H4 (cell line): ENCODE measurements around the gene IPPK. TPM values are rescaled to one million over a fixed set of nuclear protein-coding genes. Genes with fewer than 3 reads are reported as not detected.

Experiments
- DNase-seq: peaks from one replicate; pipeline ENCODE4 v3.0.0-alpha.2; 2015; ENCODE audit warnings: low spot score
- total RNA-seq: library from RNA; depleted of rRNA; stranded (reverse); fragments of >200 nt; shearing (Covaris generic); gene quantifications from 2 replicates; pipeline ENCODE4 v1.2.3, GENCODE V29; 2014; rRNA removed

Gene IPPK, protein sequence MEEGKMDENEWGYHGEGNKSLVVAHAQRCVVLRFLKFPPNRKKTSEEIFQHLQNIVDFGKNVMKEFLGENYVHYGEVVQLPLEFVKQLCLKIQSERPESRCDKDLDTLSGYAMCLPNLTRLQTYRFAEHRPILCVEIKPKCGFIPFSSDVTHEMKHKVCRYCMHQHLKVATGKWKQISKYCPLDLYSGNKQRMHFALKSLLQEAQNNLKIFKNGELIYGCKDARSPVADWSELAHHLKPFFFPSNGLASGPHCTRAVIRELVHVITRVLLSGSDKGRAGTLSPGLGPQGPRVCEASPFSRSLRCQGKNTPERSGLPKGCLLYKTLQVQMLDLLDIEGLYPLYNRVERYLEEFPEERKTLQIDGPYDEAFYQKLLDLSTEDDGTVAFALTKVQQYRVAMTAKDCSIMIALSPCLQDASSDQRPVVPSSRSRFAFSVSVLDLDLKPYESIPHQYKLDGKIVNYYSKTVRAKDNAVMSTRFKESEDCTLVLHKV
- total RNA-seq, result 6.1 and 12.8 TPM in 2 replicates

DNA sequence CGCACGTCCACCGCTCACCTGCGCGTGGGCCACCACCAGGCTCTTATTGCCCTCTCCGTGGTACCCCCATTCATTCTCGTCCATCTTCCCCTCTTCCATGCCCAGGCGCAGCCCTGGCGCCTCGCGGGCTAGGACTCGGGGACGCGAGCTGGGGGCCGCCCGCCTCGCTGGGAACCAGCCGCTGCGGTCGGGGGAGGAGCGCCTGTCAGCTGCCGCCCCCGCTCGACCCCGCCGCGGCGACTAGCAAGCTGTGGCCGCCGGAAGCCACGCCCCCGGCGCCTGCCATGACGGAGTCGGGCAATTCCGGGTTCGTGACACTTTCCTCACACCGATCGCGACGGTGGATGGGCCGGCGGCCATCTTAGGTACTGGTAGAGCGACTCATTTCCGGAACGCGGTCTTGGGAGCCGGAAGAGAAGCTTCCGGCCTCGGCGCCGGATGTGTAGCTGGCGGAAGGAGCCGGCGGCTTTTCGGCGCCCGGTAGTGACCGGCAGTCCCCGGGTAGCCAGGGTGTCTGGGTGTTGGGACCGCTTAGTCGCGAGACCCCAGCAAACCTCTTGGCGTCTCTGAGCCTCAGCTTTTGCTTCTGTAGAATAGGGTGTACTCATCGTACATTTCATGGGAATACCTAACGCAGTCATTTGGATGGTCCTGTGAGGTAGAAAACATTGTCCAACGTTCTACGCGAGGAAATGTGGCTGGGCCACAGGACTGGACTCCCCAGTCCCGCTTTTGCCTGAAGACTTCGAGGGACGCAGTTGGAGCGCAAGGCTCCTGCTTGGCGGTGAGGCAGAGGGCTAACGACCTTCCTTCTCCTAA, at the start of gene IPPK:
Gene IPPK (minus strand): TSS at position 242 of the 819 bp plus-strand sequence. CDS start 143 bp downstream, at position 99.
- DNase-seq, result peak; percentile 95

DNA sequence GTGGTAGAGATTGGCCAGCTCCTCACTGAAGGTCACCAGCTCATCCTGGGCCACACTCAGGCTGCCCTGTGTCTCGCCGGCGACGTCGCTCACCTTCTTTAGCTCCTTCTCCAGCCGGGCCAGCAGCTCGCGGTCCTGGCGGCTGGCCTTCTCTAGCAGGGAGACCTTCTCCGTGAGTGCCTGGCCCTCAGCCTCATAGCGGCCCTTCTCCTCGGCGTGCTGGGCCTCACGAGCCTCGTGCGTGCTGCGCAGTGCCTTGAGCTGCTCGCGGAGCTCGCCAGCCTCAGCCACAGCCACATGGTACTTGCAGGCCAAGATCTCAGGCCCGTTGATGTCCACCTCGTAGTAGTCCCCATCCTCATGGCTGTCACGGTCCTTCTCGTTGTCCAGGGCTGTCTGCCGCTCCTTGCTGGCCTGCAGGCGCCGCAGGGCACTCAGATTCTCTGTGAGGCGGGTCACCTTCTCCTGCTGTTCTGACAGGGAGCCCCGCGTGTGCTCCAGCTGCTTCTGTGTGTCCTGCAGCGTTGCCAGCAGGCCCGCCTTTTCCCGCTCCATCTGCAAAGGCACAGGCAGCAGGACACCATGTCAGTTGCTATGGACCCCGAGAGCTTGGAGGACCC, 49.2 kb upstream of the IPPK start:
- DNase-seq, result no peak

DNA sequence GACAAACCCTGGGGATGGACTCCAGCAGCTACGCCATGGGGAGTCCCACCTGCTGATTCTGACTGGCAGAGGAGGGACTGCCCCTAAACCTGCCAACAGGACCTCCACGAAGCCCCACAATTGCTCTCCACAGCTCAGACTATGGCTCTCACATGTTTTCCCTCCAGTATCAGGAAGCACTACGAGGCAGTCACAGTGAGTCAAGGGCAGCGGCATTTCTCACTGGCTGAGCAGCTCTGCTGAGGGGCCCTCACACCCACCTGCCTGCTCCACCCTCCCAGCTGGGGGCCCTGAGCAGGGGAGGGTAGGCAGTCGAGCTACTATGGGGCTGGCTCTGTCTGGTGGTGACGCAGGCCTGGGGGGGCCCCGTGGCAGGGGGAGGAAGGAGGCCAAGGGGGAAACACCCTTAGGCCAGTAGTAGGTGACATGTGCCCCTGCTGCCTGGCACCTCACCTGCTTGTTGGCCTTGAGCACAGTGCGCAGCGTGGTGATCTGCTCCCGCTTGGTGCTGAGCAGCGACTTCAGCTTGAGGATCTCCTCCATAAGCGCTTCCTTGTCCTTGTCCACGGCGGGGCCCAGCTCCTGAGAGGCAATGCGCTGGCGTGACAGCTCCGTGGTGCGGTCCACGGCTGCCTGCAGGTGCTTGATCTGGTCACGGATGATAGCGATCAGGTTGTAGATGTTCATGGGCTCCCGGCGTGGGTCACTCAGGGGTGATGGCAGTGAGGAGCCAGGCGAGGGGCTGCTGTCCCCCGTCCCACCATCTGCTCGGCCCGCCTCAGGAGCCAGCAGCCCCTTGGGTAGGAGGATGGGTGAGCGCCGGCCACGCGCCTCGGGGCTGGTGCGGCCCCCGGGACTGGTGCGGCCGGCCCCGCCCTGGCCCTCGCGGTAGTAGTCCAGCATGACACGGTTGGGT, 48.4 kb upstream of the IPPK start:
- DNase-seq, result no peak

DNA sequence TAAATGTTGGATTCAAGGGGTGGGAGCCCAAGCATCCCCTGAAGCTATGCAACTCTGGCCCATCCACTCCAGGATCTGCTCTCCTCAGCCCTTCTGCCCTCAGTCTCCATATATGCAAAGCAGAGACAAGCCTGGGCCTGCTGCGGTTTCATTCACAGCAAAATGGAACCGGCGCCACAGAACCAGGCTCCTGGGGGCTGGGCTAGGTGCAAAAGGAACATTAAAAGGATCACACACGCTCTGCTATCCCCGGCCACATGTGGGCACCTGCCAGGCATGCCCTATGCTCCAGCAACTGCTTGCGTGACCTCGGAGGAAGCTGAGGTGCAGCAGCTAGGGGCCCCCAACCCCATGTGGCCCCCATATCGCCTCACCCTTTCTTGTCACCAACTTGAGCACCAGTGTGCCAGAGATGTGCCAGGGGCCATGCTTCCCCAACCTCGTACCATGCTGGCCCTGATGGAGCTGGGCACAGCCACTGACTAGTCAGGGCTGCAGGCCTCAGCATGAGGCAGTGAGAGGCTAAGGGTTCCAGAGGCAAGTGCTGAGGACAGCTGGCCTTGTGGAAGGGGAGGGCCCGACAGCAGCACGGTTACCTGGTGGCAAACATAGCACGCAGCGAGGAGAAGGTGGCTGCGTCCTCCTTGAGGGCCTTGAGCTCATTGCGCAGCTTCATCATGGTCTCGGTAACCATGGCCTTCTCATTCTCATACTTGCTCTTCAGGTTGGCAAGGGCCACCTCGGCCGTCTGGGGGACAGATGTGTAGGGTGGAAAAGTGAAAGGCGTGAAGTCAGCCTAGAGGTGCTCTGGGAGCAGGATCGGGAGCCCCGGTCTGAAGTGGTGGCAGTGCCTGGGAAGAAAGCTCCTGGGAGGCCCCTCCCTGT, 47.5 kb upstream of the IPPK start:
- DNase-seq, result no peak

DNA sequence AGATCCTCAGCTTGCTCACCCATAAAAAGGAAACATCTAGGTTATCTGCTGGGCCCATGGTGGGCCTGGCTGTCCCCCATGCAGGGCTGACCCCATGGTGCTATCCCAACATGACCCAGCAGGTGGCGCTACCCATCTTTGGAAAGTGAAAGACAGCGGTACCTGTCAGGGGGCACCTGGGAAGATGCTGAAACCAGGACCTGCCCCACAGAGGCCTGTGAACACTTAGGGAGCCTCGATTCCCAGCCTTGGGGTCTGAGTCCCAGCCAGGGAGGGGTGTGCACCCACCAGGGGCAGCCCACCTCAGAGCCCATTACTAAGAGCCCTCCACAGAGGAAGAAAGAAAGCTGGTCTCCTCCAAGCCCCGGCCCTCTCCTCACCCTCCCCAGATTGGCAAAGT, 46.6 kb upstream of the IPPK start:
- DNase-seq, result no peak

DNA sequence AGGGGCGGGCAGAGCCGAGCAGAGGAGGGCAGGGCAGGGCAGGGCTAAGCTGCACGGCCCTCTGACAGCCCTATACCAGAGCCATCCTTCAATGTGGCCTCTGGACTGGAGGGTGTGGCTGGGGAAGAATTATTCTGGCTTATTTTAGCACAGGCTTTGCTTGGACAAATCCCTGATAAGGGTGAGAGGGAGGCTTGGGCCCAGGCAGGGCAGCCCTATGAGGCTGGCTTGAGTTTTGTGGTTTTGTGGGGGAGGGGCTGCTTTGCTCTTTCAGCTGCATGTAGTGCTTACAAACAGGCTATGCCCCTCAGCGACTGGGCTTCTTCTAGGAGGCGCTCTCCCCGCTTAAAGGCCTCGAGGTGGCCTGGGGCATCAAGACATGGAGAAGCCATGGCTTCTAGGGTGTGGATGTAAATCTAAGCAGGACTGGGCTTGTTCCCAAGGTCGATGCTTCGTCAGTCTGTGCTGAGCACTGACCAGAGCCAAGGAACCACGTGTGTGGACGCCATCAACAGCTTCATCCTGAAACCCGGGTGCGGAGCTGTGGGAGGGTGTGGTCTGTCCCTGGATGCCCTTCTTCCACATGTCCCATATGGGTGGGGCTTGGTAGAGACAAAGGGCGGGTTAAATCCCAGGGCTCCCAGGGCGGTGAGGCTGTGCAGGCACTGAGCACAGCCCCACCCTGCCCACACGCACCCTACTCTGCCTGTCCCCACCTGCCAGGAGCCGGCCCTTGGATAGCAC, 45.7 kb upstream of the IPPK start:
- DNase-seq, result no peak

DNA sequence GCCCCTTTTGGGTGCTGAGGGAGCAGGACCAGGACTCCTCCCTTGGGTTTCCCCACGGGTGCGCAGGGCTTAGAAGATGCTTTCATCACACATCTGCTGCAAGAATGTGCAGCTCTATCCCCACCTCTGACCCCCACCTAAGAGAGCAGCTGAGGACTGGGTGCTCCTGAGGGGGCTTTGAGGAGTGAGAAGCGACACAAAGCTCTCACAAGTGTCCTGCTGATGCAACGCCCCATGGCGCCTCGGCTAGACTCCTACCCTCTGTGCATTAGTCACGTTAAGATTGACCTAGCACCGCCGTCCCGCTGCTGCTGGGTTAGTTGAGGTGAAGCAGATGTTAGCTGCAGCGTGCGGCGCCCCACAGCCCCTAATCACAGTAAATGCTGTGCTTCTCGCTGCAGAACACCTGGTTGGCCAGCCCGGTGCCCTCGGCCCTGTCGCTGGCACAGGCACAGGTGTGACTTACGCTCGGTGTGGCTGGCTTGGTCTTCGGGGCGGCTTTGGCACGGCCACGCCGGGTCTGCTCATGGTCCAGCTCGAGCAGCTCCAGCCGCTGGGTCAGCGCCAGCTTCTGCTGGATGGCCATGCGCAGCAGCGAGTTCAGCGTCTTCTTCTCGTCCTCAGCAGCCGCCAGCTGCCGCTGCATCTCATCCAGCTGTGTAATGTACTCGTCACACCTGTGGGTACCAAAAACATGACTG, 45.0 kb upstream of the IPPK start:
- no peak for DNase-seq

DNA sequence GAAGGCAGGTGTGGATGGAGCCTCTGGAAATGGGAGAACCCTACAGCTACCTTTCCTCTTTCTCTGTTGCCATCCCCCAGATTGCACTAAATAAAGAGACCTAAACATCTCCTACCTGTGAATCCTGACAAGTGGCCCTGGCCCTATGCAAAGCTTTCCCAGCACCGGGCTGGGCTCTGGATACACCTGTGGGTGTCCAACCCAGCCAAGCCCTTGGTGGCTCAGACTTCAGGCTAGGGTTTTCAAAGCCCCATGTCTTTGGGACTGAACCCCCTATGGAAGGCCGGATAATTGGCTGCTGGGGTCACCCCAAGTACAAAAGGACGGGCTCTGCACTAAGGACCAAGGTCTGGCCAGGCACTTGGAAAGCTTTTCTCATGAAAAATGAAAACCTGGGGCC, 44.1 kb upstream of the IPPK start:
- DNase-seq, result no peak

DNA sequence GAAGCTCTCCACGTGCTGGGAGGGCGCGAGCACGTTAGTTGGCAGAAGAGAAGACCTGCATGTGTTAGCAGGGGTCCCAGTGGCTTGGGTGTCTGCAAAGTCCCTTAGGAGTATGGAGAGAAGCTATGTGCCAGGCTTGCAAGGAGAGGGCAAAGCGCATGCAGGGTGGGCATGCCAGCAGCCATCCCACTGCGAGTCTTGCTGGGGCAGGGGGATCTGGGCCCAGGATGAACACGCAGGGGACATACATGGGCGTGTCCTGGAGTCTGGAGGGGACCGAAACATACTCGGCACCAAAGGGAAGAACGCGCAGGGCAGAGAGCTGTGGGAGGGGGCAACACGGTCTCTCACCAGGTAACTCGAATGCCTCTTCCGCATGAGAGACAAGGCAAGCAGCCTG, 43.6 kb upstream of the IPPK start:
- no peak for DNase-seq

DNA sequence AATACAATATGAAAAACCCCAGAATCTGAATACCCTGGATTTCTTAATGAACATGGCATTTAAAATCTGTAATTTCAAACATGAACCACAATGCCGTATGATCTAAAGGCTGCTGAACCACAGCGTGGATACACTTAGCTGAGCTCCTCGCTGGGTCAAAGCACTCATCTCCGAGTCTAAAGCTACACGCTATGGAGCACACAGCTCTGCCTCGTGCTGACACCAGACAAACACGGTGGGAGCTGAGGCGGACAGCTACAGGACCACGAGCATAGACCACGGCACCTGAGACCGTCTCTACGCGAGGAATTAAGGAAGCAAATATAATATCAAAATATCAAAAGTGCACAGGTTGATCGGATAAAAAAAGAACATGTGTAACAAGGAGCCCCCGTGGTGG, 42.8 kb upstream of the IPPK start:
- DNase-seq, result no peak

DNA sequence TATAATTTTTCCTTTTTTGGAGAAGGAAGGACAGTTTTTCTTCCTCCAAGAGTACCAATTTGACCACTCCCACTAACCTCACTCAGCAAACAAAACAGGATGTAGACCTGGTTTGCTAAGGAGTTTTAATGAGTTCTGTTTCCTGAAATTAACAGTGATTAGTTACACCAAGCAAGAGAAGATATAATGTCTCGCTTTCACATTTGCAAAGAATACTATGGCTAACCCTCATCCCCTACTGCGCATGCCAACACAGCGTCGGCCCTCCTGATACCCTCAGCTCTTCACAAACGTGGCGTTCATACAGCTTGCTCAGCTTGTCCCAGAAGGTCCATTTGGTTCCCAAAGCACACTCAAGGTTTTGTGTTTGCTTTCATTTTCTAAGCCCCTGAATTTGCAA, 41.9 kb upstream of the IPPK start:
- no peak for DNase-seq

DNA sequence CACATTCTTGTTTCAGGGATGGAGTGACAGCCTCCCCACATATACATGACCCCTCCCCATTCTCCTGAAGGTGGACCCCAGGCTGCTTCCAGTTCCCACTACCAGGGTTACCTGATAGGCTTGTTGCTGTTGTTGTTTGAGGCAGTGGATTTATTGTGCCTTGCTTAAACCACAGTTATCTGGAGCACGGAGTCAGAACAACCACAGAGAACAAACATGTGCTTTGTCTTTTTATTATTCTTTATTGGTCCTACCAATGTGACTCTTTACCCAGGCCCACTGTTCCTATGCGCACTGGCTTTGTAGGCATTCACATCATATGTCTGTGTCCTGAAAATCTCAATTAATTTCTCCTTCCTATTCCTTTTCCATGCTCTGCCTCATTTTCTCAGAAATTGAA, 41.2 kb upstream of the IPPK start:
- DNase-seq, result no peak

DNA sequence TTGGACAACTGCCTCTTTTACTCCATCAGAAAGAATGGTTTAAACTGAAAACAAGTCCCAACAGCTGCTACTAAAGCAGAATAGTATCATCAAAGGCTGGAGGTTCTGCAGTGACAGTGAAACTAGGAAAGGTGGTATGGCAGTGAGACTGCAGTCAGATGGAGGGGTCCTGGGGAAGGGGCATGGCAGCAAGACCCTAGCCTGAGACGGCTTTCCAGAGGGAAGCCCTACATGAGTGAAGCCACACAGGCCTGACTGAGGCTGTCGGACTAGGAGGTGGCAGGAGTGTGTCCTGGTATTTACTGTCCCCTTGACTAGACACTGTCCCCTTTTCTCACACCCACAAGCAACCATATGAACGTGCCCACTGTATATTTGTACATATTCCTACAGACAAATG, 40.4 kb upstream of the IPPK start:
- no peak for DNase-seq

DNA sequence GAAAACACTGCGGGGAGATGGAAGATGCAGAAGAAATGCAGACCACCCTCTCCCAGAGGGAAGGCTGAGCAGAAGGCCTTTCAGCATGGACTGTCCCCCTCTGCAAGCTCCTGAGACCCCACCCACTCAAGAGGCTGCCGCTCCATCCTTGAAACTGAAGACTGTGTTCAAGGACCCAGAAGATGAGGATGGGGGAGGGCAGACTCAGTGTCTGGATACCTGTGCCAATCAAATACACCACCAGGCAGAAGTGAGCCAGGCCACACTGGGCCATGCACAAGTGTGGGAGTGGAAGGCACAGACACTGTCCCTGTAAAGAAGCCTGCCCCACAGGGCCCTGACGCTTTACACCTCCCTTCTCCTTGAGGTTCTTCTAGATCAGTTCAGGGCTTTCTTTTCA, 40.0 kb upstream of the IPPK start:
- DNase-seq, result no peak

DNA sequence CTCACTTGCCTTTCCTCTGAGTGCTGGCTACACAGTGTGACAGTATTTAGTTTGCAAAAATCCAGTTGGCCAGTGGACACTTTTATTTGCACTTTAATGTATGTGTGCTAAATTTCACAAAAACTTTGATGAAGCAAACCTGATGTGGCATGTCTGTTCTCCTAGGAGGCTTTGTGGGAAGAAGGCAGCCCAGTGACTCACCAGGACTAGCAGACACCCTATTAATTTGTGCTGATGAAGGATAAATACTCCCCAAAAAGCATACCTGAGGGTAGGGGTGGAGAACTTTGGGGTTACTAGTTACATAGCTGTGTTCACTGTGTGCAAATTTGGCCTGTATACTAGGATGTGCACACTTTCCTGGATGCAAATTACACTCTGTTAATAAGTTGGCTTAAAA, 39.3 kb upstream of the IPPK start:
- DNase-seq, result no peak

DNA sequence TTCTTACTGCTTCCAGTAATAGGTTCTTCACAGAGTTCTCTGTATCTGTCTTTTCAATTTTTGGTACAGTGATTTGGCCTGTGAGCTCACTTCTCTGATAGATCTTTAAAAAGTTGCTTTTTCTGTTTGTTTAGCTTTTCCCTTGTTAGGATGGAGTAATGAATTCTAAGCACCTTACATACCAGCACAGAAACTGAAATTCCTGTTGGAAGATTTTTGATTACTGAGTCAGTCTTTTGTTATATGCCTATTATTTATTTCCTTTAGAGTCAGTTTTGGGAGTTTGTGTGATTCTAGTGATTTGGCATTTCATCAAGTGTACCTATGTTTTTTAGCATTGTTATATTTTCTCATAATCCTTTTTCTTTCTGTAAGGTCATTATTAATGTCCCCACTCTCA, 37.6 kb upstream of the IPPK start:
- no peak for DNase-seq

DNA sequence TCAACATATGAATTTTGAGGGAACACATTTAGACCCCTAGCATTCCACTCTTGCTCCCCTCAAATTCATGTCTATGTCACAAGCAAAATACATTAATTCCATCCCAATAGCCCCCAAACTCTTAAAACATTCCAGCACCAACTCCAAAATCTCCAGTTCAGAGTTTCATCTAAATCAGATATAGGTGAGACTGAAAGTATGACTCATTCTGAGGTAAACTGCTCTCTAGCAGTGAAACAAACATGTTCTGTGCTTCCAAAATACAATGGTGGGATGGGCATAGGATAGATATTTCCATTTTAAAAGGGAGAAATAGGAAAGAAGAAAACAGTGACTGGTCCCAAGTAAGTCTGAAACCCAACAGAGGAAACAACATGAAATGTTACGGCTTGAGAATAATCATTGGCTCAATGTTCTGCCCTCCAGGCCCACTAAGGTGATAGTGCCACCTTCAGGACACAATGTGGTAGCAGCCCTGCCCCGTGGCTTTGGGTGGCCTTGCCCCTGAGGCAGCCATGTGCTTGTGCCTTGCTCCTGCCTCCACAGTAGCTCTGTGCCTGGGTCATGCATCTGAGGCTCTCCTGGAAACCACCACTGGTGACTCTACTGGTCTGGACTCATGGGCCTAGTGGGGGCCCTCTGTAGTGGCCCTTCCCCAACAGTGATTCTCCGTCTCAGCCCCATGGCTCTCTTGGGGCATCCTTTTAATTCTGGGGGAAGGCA, 36.4 kb upstream of the IPPK start:
- DNase-seq, result peak; percentile 35

DNA sequence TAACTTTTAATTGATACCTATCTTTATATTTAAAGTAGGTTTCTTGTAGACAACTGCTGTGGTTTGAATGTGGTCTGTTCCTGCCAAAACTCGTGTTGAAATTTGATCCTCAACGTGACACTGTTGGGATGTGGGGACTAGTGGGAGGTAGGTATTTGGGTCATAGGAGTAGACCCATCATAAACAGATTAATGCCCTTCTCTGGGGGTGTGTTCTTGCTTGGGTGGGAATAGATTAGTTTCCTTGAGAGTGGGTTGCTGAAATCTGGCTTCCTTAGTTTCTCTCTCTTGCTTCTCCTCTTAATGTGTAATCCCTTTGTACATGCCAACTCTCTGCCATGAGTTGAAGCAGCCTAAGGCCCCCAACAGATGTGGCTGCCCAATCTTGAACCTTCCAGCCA, 34.6 kb upstream of the IPPK start:
- no peak for DNase-seq
